DND-41 (cell line): ENCODE results near the gene BIRC6.

ENCODE experiments used
- ATAC-seq: fragments of 200-7000 bp; cut with Tn5 transposase; 3 replicates; pipeline ENCODE4 v1.9.1; 2021; ENCODE audit warnings: low read depth; ENCODE audit not compliant: insufficient read depth
- DNase-seq: peaks from one replicate; pipeline ENCODE4 v3.0.0-alpha.2; 2020
- H2AFZ ChIP-seq: 2 replicates; pipeline ENCODE4 v1.6.0; 2012; ENCODE audit warnings: low read depth, low read length
- H3K27ac ChIP-seq: 2 replicates; pipeline ENCODE4 v1.5.1; 2012; ENCODE audit warnings: low read length, inconsistent platforms
- H3K27me3 ChIP-seq: fragments of 200-600 bp; sonication (generic); 2 replicates; pipeline ENCODE4 v1.6.0; 2012; ENCODE audit warnings: low read length, mild to moderate bottlenecking, inconsistent platforms; ENCODE audit not compliant: insufficient read depth, poor library complexity
- H3K36me3 ChIP-seq: 2 replicates; pipeline ENCODE4 v1.5.1; 2012; ENCODE audit warnings: low read length, inconsistent platforms; ENCODE audit not compliant: insufficient read depth
- H3K4me1 ChIP-seq: 2 replicates; pipeline ENCODE4 v1.5.1; 2012; ENCODE audit warnings: mild to moderate bottlenecking, low read length; ENCODE audit not compliant: insufficient read depth
- H3K4me2 ChIP-seq: 2 replicates; pipeline ENCODE4 v1.6.0; 2012; ENCODE audit warnings: mild to moderate bottlenecking, moderate library complexity, low read length, inconsistent platforms; ENCODE audit not compliant: insufficient read depth
- H3K4me3 ChIP-seq, 2 experiments: fragments of 200-600 bp in 1 of 2; shearing (Covaris generic) in 1 of 2; 2 replicates each; pipeline ENCODE4 v1.5.1; 2012 to 2016; ENCODE audit warnings: inconsistent platforms in 2 of 2, low read length in 2 of 2, mild to moderate bottlenecking in 2 of 2, low read depth in 1 of 2, moderate library complexity in 1 of 2
- H3K79me2 ChIP-seq: 2 replicates; pipeline ENCODE4 v1.6.0; 2012; ENCODE audit warnings: low read length, inconsistent platforms; ENCODE audit not compliant: insufficient read depth
- H3K9ac ChIP-seq: 2 replicates; pipeline ENCODE4 v1.6.0; 2012; ENCODE audit warnings: low read depth, mild to moderate bottlenecking, inconsistent platforms, low read length, moderate library complexity
- H3K9me3 ChIP-seq: 2 replicates; pipeline ENCODE4 v1.5.1; 2012; ENCODE audit warnings: low read length, moderate library complexity, mild to moderate bottlenecking, inconsistent platforms; ENCODE audit not compliant: insufficient read depth, severe bottlenecking
- H4K20me1 ChIP-seq: 2 replicates; pipeline ENCODE4 v1.6.0; 2012; ENCODE audit warnings: low read length; ENCODE audit not compliant: insufficient read depth
- EZH2 ChIP-seq: IDR thresholded peaks from 3 replicates; pipeline ENCODE4 v1.6.1; 2012; ENCODE audit warnings: borderline replicate concordance, low read depth, mild to moderate bottlenecking, moderate library complexity, low read length, inconsistent platforms; ENCODE audit not compliant: severe bottlenecking
- TF ChIP-seq, protein P1 (sequence below): IDR thresholded peaks from 2 replicates; pipeline ENCODE4 v1.5.1; 2012; ENCODE audit warnings: borderline replicate concordance, low read length, moderate library complexity, mild to moderate bottlenecking; ENCODE audit not compliant: poor library complexity, severe bottlenecking; ENCODE audit errors: extremely low read depth

BIRC6 gene

DNA sequence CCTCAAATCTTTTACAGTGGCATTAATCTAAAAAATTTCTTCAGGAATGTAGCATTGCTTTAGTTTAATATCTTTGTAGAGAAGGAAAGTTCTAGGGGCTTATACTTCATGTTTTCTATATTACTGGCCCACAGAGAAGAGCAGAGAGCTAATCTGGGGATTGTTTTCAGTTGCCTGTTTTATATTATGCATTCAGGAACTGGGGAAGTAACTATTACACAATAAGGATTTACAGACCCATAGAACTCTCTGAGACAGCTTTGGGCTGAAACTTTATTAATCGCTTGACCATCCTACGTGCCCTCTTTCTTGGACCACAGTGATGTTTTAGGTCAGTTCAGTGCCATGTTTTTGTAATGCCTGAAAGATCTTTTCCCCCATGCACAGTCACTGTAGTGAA, 29.9 kb downstream of the BIRC6 start:
- DNase-seq (no peak), ATAC-seq (no peak)
- H4K20me1 ChIP-seq = peaks cover 20% of the 10 kb centered on the region; the same call in 1 of the 2 replicates
- H3K9ac ChIP-seq = no peak overlapping the region
- no peak for TF ChIP-seq EZH2
- TF ChIP-seq, protein P1, sequence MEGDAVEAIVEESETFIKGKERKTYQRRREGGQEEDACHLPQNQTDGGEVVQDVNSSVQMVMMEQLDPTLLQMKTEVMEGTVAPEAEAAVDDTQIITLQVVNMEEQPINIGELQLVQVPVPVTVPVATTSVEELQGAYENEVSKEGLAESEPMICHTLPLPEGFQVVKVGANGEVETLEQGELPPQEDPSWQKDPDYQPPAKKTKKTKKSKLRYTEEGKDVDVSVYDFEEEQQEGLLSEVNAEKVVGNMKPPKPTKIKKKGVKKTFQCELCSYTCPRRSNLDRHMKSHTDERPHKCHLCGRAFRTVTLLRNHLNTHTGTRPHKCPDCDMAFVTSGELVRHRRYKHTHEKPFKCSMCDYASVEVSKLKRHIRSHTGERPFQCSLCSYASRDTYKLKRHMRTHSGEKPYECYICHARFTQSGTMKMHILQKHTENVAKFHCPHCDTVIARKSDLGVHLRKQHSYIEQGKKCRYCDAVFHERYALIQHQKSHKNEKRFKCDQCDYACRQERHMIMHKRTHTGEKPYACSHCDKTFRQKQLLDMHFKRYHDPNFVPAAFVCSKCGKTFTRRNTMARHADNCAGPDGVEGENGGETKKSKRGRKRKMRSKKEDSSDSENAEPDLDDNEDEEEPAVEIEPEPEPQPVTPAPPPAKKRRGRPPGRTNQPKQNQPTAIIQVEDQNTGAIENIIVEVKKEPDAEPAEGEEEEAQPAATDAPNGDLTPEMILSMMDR = no peak
- peaks cover 90% of the 10 kb centered on the region for H3K36me3 ChIP-seq
- H3K4me3 ChIP-seq = no peak overlapping the region
- H3K79me2 ChIP-seq = peaks cover 60% of the 10 kb centered on the region
- H3K4me1 ChIP-seq = no peaks in the 10 kb centered on the region
- H3K4me2 ChIP-seq = no peak overlapping the region
- H3K9me3 ChIP-seq = no peaks in the 10 kb centered on the region
- no peak overlapping the region for H3K27ac ChIP-seq
- H2AFZ ChIP-seq = no peak overlapping the region
- no peaks in the 10 kb centered on the region for H3K27me3 ChIP-seq

GRCh38 chr2:32399221-32399620, 42.4 kb downstream of the BIRC6 start:
- no peak for DNase-seq
- Histone ChIP-seq H3K27ac (no peak overlapping the region), H3K36me3 (peaks cover 74% of the 10 kb centered on the region), H3K9me3 (no peaks in the 10 kb centered on the region), H3K4me2 (no peak overlapping the region), H3K4me3 (no peak overlapping the region), H2AFZ (no peak overlapping the region), H4K20me1 (peaks cover 4% of the 10 kb centered on the region; the same call in 1 of the 2 replicates), H3K27me3 (no peaks in the 10 kb centered on the region), H3K4me1 (no peaks in the 10 kb centered on the region), H3K79me2 (peaks cover 20% of the 10 kb centered on the region), H3K9ac (no peak overlapping the region)
- TF ChIP-seq EZH2 = no peak
- TF ChIP-seq, protein P1 = no peak
- no peak for ATAC-seq

GRCh38 chr2:32402091-32402490, 45.3 kb downstream of the BIRC6 start:
- no peak overlapping the region for H3K27ac ChIP-seq
- no peaks in the 10 kb centered on the region for H3K4me1 ChIP-seq
- 0 out of 2 replicates have a peak, but pooled peaks cover 4% of the 10 kb centered on the region for H4K20me1 ChIP-seq
- DNase-seq (no peak), ATAC-seq (no peak)
- TF ChIP-seq, protein P1 = no peak
- H3K9me3 ChIP-seq = no peaks in the 10 kb centered on the region
- H3K4me3 ChIP-seq = no peak overlapping the region; a peak in 1 of 4 replicates
- no peak overlapping the region for H3K4me2 ChIP-seq
- no peak overlapping the region for H2AFZ ChIP-seq
- H3K79me2 ChIP-seq = peaks cover 20% of the 10 kb centered on the region
- peaks cover 79% of the 10 kb centered on the region for H3K36me3 ChIP-seq
- no peaks in the 10 kb centered on the region for H3K27me3 ChIP-seq
- H3K9ac ChIP-seq = no peak overlapping the region

GRCh38 chr2:32403782-32404181, 47.0 kb downstream of the BIRC6 start:
- no peak for ATAC-seq
- H3K27ac ChIP-seq = no peak overlapping the region
- no peak overlapping the region for H3K9ac ChIP-seq
- H3K4me3 ChIP-seq = no peak overlapping the region
- H2AFZ ChIP-seq = no peak overlapping the region
- H3K36me3 ChIP-seq = peaks cover 84% of the 10 kb centered on the region
- TF ChIP-seq EZH2 = no peak
- TF ChIP-seq, protein P1 = no peak
- no peak for DNase-seq
- no peaks in the 10 kb centered on the region for H3K4me1 ChIP-seq
- H3K4me2 ChIP-seq = no peak overlapping the region
- no peaks in the 10 kb centered on the region for H3K9me3 ChIP-seq
- no peaks in the 10 kb centered on the region for H4K20me1 ChIP-seq
- H3K79me2 ChIP-seq = peaks cover 17% of the 10 kb centered on the region
- H3K27me3 ChIP-seq = no peaks in the 10 kb centered on the region
